GM12801 (cell line): ENCODE data around the gene ASB18.

Source experiments
- CTCF ChIP-seq: IDR thresholded peaks from one replicate; pipeline ENCODE4 v1.5.1; 2011; ENCODE audit warnings: control low read depth; ENCODE audit not compliant: insufficient read length; ENCODE audit errors: extremely low read depth

The ASB18 gene

GRCh38 chr2:236239276-236240065 is 24.7 kb downstream of the ASB18 start:
- TF ChIP-seq CTCF: no peak

- TF ChIP-seq CTCF: no peak
These were observed 25.5 kb downstream of the ASB18 start for GRCh38 chr2:236238751-236239150.

GRCh38 chr2:236237468-236238190 is 26.6 kb downstream of the ASB18 start:
- no peak for TF ChIP-seq CTCF

- TF ChIP-seq CTCF: no peak
These were observed 27.4 kb downstream of the ASB18 start for GRCh38 chr2:236236559-236237452.

- no peak for TF ChIP-seq CTCF
These were observed 35.0 kb downstream of the ASB18 start for GRCh38 chr2:236229186-236229585.

- TF ChIP-seq CTCF: no peak
These were observed 40.5 kb downstream of the ASB18 start for GRCh38 chr2:236223675-236224074.

GRCh38 chr2:236221798-236222197 is 42.4 kb downstream of the ASB18 start:
- no peak for TF ChIP-seq CTCF
